Liver (tissue), 3 donors: ENCODE results near the gene TBC1D20.

ENCODE experiments used
- EGR1 ChIP-seq, 2 donors: IDR thresholded peaks; 2 replicates each; pipeline ENCODE4 v1.6.1; 2016 to 2018; ENCODE audit warnings: antibody characterized with exemption in 2 of 2, low read depth in 2 of 2
- GABPA ChIP-seq, 2 donors: IDR thresholded peaks in 1 of 2; conservative IDR thresholded peaks in 1 of 2; 2 replicates each; pipeline ENCODE4 v1.6.1; 2016; ENCODE audit warnings: antibody characterized with exemption in 2 of 2, mild to moderate bottlenecking in 1 of 2, moderate library complexity in 1 of 2
- HNF4G ChIP-seq: IDR thresholded peaks from 2 replicates; pipeline ENCODE4 v1.6.1; 2016; ENCODE audit warnings: antibody characterized with exemption
- JUND ChIP-seq, 2 donors: IDR thresholded peaks; 2 replicates each; pipeline ENCODE4 v1.6.1; 2016; ENCODE audit warnings: antibody characterized with exemption in 2 of 2
- RAD21 ChIP-seq, 2 donors: IDR thresholded peaks; 2 replicates each; pipeline ENCODE4 v1.6.1; 2016; ENCODE audit warnings: antibody characterized with exemption in 2 of 2, mild to moderate bottlenecking in 2 of 2
- REST ChIP-seq: IDR thresholded peaks from 2 replicates; pipeline ENCODE4 v1.6.1; 2016; ENCODE audit warnings: antibody characterized with exemption, mild to moderate bottlenecking
- RXRA ChIP-seq, 2 donors: IDR thresholded peaks; 2 replicates each; pipeline ENCODE4 v1.6.1; 2017 to 2018; ENCODE audit warnings: antibody characterized with exemption in 2 of 2, mild to moderate bottlenecking in 1 of 2
- SP1 ChIP-seq: IDR thresholded peaks from 2 replicates; pipeline ENCODE4 v1.6.1; 2018; ENCODE audit warnings: antibody characterized with exemption, mild to moderate bottlenecking
- TAF1 ChIP-seq: conservative IDR thresholded peaks from 2 replicates; pipeline ENCODE4 v1.6.1; 2016; ENCODE audit warnings: antibody characterized with exemption, mild to moderate bottlenecking
- TF ChIP-seq, protein P1 (sequence below): fragments of 150-350 bp; IDR thresholded peaks from 2 replicates; pipeline ENCODE4 v1.5.1; 2017; ENCODE audit warnings: improper control_type of control experiment, low read depth, low read length; ENCODE audit not compliant: missing input control
- TF ChIP-seq, protein P2 (sequence below): IDR thresholded peaks from 2 replicates; pipeline ENCODE4 v1.6.1; 2016; ENCODE audit warnings: antibody characterized with exemption
- TF ChIP-seq, protein P3 (sequence below): IDR thresholded peaks from 2 replicates; pipeline ENCODE4 v1.6.1; 2016; ENCODE audit warnings: antibody characterized with exemption
- donor health status: healthy.
- donor health status: healthy.

DNA sequence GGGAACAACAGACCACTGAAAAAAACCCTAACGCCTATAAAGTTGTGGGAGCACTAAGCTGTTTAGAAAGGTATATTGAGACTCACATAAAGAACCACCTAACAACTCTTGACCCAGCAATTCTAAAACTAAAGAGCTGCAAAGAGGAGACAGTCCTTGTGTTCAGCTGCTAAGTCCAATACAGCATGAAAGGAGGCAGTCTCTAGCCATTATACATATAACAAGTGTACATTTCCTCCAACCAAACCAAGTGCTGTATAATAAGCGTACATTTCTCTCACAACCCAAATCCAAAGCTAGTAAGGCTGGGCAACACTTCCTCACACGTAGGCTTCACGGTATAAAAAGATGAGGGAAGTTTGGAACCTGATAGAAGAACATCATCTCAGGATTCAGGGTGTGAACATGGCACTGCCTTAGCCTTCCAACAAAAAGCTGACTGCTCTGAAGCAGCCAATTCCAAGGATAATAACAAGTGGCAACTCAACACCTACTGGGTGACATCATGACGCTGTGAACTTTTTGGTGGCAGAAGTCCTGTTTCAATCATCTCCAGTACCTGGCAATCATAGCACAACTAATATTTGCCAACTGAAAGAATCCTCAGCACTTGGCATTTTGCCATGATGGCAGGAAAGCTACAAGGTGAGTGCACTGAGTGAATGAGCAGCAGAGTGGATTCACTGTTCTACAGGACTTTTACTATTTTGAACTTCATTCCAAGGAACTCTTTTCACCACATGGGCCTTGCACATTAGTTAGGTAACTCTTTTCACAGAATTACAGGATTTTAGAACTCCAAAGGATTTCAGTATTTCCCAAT lies 16.6 kb downstream of the TBC1D20 start:
- TF ChIP-seq, protein P1, sequence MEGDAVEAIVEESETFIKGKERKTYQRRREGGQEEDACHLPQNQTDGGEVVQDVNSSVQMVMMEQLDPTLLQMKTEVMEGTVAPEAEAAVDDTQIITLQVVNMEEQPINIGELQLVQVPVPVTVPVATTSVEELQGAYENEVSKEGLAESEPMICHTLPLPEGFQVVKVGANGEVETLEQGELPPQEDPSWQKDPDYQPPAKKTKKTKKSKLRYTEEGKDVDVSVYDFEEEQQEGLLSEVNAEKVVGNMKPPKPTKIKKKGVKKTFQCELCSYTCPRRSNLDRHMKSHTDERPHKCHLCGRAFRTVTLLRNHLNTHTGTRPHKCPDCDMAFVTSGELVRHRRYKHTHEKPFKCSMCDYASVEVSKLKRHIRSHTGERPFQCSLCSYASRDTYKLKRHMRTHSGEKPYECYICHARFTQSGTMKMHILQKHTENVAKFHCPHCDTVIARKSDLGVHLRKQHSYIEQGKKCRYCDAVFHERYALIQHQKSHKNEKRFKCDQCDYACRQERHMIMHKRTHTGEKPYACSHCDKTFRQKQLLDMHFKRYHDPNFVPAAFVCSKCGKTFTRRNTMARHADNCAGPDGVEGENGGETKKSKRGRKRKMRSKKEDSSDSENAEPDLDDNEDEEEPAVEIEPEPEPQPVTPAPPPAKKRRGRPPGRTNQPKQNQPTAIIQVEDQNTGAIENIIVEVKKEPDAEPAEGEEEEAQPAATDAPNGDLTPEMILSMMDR, result no peak
- TF ChIP-seq, protein P2, sequence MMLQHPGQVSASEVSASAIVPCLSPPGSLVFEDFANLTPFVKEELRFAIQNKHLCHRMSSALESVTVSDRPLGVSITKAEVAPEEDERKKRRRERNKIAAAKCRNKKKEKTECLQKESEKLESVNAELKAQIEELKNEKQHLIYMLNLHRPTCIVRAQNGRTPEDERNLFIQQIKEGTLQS, result no peak
- TF ChIP-seq JUND (IDR thresholded peaks at IDR 0.05) (no peak), SP1 (no peak), RAD21 (IDR thresholded peaks at IDR 0.05) (peak in 1 of 2 donors; percentile 29), EGR1 (IDR thresholded peaks at IDR 0.05; ENCODE audit: low read depth in 2 of 2) (no peak), HNF4G (no peak), REST (no peak), GABPA (IDR thresholded peaks at IDR 0.05 in 1 of 2, conservative IDR thresholded peaks at IDR 0.05 in 1 of 2) (no peak), RXRA (IDR thresholded peaks at IDR 0.05) (no peak), TAF1 (no peak)
- TF ChIP-seq, protein P3, sequence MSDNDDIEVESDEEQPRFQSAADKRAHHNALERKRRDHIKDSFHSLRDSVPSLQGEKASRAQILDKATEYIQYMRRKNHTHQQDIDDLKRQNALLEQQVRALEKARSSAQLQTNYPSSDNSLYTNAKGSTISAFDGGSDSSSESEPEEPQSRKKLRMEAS, result no peak
